NB4 (cell line): ENCODE measurements around the gene EXOC4.

Experiments used
- CTCF ChIP-seq: IDR thresholded peaks from one replicate; pipeline ENCODE4 v1.5.1; 2012; ENCODE audit warnings: low read depth, low read length
- MAX ChIP-seq: IDR thresholded peaks from 2 replicates; pipeline ENCODE4 v1.6.1; 2011; ENCODE audit warnings: low read depth, low read length
- MYC ChIP-seq: IDR thresholded peaks from 2 replicates; pipeline ENCODE4 v1.6.1; 2011; ENCODE audit warnings: low read depth, low read length
- POLR2A ChIP-seq: IDR thresholded peaks from 2 replicates; pipeline ENCODE4 v1.6.1; 2011; ENCODE audit warnings: mild to moderate bottlenecking; ENCODE audit not compliant: insufficient read length; ENCODE audit errors: extremely low read depth

GRCh38 chr7:134034652-134035051, 781.8 kb downstream of the EXOC4 start:
- TF ChIP-seq CTCF (no peak), MAX (no peak), POLR2A (no peak), MYC (no peak)
